ENCODE results near the gene CDIPT.
"Not testable (repeated sequence)": the region's sequence is repeated elsewhere in the genome, so short reads cannot be mapped to it uniquely, and the experiment has no call there.

Gene CDIPT, protein sequence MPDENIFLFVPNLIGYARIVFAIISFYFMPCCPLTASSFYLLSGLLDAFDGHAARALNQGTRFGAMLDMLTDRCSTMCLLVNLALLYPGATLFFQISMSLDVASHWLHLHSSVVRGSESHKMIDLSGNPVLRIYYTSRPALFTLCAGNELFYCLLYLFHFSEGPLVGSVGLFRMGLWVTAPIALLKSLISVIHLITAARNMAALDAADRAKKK

DNA sequence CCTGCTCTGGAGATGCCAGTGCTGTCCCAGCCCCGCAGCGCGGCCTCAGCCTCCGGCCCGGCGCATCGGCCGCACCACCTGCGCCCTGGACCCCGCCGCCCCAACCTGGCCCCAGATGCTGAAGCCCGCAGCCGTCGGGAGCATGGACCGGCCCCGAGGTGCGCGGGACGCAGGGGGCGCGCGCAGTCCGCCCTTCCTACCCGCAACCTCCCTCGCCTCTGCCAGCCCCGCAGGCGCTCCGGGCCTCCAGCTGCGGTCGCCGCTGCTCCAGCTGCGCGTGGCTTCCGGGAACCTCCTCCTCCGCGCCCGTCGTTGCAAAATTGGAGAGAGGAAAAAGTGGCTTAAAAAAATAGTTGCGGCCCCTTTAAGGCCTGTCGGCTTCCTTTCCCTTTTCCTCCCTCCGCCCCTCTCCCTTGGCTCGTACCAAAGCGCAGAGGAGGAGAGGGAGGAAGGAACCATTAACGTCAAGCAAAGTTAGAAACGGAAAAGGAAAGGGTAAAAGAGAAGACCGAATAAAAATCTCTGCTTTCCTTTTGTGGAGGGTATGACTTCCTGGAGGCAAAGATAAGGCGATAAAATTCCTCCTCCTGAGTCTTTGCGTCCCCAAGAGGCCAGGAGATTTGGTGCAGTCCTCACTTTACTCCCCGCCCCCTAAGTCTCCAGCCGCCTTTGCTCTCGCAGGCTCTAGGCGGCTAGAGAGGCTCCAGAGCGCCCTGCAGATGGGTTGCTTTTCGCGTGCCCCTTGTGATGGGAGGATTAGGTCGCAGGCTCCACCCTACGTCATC is at the start of gene CDIPT:
Gene CDIPT, minus strand, starts transcription at position 343 of the 785 bp plus-strand sequence. CDS start 369 bp downstream, outside the sequence.
- DNase-seq: peak; percentile 99

- DNase-seq: no peak
Observed at GRCh38 chr16:29912087-29912486, 49.1 kb upstream of the CDIPT start.

DNA sequence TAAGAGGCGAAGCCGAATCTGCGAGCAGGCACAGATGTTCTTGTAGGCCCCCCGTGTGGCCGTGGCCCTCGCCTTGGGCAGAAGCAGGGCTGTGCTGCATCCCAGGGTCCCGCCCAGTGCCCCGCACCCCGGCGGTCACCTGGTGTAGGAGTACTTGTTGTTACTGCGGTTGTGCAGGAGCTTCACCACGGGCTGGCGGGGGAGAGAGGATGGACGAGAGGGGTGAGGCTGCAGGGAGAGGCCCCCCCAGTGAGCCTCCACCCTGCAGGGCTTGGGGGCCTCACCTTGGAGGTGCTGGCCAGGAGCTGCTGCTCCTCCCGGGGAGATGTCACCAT is 48.6 kb upstream of the CDIPT start:
- DNase-seq: no peak

DNA sequence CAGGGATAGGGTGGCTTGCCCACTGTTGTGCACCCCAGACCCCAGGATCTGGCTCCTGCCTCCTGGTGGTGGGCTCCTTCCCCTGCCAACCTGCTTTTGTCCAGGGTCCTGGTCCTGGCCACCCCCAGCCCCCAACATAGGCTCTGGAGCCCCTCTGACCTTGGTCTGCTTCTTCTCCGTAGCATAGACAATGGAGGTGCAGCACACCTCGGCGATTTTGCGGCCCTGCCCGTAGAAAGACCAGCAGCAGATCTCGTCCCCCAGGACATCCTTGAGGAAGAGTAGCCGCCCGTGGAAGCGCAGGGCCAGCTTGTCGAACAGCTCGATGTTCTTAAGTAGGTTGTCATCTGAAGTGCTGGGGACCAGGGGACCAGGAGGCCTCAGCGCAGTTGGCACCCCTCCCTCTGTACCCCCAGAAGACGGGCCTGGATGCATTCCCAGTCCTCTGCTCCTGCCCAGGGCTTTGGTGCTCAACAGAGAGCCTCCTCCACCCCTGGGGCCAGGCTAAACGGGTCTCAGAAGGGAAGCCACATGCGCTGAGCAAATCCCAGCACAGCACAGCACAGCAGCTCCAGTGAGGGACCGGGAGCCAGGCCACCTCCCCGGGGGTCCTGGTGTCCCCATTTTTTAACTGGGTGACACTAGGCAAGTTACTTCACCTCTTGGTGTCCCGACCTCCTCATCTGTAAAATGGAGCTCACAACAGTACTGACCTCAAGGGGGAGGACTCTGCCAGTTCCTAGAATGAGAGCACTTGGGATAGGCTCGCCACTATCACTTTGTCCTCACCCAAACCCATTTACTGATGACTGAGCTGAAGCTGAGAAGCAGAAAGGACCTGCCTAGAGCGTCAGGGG is 48.0 kb upstream of the CDIPT start:
- DNase-seq: no peak

- not testable (repeated sequence) for DNase-seq
Observed at GRCh38 chr16:29909851-29910250, 46.8 kb upstream of the CDIPT start.

GRCh38 chr16:29909391-29909790 is 46.4 kb upstream of the CDIPT start:
- peak; percentile 8 for DNase-seq

- DNase-seq: no peak
Observed at GRCh38 chr16:29908719-29909220, 45.7 kb upstream of the CDIPT start.

GRCh38 chr16:29907973-29908372 is 44.9 kb upstream of the CDIPT start:
- DNase-seq: no peak

GRCh38 chr16:29906520-29907244 is 43.7 kb upstream of the CDIPT start:
- DNase-seq: no peak

- DNase-seq: no peak
Observed at GRCh38 chr16:29905668-29906067, 42.6 kb upstream of the CDIPT start.

- DNase-seq: no peak
Observed at GRCh38 chr16:29904947-29905346, 41.9 kb upstream of the CDIPT start.

- peak; percentile 37 for DNase-seq
Observed at GRCh38 chr16:29903590-29903989, 40.6 kb upstream of the CDIPT start.

- DNase-seq: no peak
Observed at GRCh38 chr16:29901607-29901945, 38.5 kb upstream of the CDIPT start.

DNA sequence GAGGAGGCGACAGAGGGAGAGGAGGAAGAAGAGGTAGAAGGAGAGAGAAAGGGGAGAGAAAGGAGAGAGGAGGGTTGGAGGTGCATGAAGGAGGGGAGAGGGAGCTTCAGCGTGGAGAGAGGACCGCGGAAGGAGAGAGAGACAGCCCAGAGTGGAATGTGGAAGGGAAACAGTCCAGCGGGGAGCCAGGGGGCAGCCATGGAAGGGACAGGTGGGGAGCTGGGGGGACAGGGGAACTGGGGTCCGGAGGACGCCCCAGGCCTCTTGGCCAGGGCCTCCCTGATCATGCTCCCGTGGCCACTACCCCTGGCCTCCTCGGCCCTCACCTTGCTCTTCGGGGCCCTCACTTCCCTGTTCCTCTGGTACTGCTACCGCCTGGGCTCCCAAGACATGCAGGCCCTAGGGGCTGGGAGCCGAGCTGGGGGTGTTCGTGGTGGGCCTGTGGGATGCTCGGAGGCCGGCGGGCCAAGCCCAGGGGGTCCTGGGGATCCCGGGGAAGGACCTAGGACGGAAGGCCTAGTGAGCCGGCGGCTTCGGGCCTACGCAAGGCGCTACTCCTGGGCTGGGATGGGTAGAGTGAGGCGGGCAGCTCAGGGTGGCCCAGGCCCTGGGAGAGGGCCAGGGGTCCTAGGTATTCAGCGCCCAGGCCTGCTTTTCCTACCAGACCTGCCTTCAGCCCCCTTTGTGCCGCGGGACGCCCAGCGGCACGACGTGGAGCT is 38.0 kb upstream of the CDIPT start:
- peak; percentile 52 for DNase-seq

GRCh38 chr16:29900102-29900887 is 37.3 kb upstream of the CDIPT start, which contains the start of gene ASPHD1:
Gene ASPHD1, plus strand, starts transcription at chr16:29900488. Its CDS starts 484 bp downstream, at chr16:29900972.
- DNase-seq: peak; percentile 83

GRCh38 chr16:29899516-29900101 is 36.6 kb upstream of the CDIPT start, which contains the start of gene SEZ6L2:
Gene SEZ6L2, minus strand, starts transcription at chr16:29899550. Its CDS starts 531 bp downstream, at chr16:29899019.
- DNase-seq: peak; percentile 98

GRCh38 chr16:29898804-29899515 is 35.9 kb upstream of the CDIPT start:
- peak; percentile 87 for DNase-seq

- no peak for DNase-seq
Observed at GRCh38 chr16:29898135-29898803, 35.2 kb upstream of the CDIPT start.

DNA sequence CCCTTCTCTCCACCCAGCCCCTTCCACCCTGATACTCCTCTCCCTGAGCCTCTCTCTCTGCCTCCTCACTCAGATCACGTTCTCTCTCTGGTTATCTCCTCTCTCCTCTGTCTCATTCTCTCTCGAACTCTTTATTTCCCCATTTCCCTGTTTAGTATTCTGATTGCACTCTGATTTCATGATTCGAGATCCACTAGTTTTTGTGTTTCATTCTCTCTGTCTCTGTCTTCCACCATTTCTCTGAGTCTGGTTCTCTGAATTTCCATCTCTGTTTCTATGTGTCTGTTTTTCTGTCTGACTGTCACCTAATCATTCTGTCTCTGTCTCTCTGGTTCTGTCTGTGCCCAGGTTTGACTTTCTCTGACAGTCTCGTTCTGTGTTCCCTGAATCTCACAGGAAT is 34.3 kb upstream of the CDIPT start:
- no peak for DNase-seq
